NT2/D1 (cell line): Measurements from ENCODE around the gene MZT1.

Source experiments
- YY1 ChIP-seq: IDR thresholded peaks from 2 replicates; pipeline ENCODE4 v1.6.1; 2011; ENCODE audit not compliant: insufficient read length, insufficient read depth
- ZNF274 ChIP-seq: IDR thresholded peaks from 2 replicates; pipeline ENCODE4 v1.6.1; 2011; ENCODE audit warnings: mild to moderate bottlenecking, low read depth, low read length

DNA sequence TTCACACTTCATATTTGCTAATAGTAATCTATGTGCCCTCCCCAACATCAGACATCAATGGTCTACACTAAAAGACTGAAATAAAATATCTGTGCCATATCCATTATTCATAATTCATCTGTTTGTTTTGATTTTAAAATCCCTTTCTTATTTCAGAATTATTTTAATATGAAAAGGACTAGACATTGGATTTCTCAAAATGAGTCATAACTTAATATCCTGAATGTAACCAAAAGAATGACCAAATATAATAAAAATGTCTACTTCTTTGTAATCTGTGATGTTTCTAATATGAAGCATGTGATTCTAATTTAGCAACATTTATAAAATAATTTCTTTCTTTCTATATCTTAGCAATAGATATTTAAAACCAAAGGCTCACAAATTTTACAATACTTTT lies 64.9 kb downstream of the MZT1 start:
- TF ChIP-seq ZNF274 (no peak), YY1 (no peak)
